Activated naive CD8-positive, alpha-beta T cell treated with anti-CD3 and anti-CD28 coated beads for 36 hours (primary cell): Measurements from ENCODE around the gene LIPH. TPM values are rescaled to one million over a fixed set of nuclear protein-coding genes. Genes with fewer than 3 reads are reported as not detected.
"Not testable (repeated sequence)": the region's sequence is repeated elsewhere in the genome, so short reads cannot be mapped to it uniquely, and the experiment has no call there.

Experiments
- DNase-seq: peaks from one replicate; pipeline ENCODE4 v3.0.0; 2021
- H3K27ac Mint-ChIP-seq: one replicate; pipeline ENCODE4 v1.8.0; 2022; ENCODE audit warnings: mild to moderate bottlenecking, moderate library complexity, mixed read lengths
- H3K27me3 Mint-ChIP-seq: one replicate; pipeline ENCODE4 v1.8.0; 2022; ENCODE audit warnings: mild to moderate bottlenecking, mixed read lengths
- H3K36me3 Mint-ChIP-seq: one replicate; pipeline ENCODE4 v1.8.0; 2021; ENCODE audit warnings: mild to moderate bottlenecking, mixed read lengths
- H3K4me1 Mint-ChIP-seq: one replicate; pipeline ENCODE4 v1.8.0; 2021; ENCODE audit warnings: mixed read lengths
- H3K4me3 Mint-ChIP-seq: one replicate; pipeline ENCODE4 v1.8.0; 2022; ENCODE audit warnings: mild to moderate bottlenecking, moderate library complexity, mixed read lengths
- H3K9me3 Mint-ChIP-seq: one replicate; pipeline ENCODE4 v1.8.0; 2022; ENCODE audit warnings: mixed read lengths
- total RNA-seq, 2 experiments: library from RNA; stranded (reverse); gene quantifications; one replicate each; pipeline ENCODE4 v1.2.3, GENCODE V29; 2021

LIPH gene
- total RNA-seq: not detected

- Mint-ChIP-seq H3K27me3 (no peaks in the 10 kb centered on the region), H3K4me1 (peaks cover 10% of the 10 kb centered on the region), H3K9me3 (no peaks in the 10 kb centered on the region), H3K36me3 (no peaks in the 10 kb centered on the region), H3K4me3 (no peak within 1 kb of the TSS), H3K27ac (no peak within 1 kb of the TSS)
- no peak for DNase-seq
Measured at GRCh38 chr3:185552358-185552877, at the start of gene LIPH. LIPH (minus strand) TSS chr3:185552588; CDS start chr3:185552471, 117 bp downstream.

GRCh38 chr3:185595526-185595925 is 43.1 kb upstream of the LIPH start:
- DNase-seq: no peak
- Mint-ChIP-seq H3K9me3 (no peaks in the 10 kb centered on the region), H3K4me1 (peaks cover 12% of the 10 kb centered on the region), H3K27ac (peak overlapping the region; percentile 76), H3K36me3 (peaks cover 22% of the 10 kb centered on the region), H3K4me3 (no peak overlapping the region), H3K27me3 (no peaks in the 10 kb centered on the region)

- Mint-ChIP-seq H3K9me3 (no peaks in the 10 kb centered on the region), H3K4me3 (no peak overlapping the region), H3K4me1 (peaks cover 15% of the 10 kb centered on the region), H3K27ac (no peak overlapping the region), H3K36me3 (peaks cover 17% of the 10 kb centered on the region), H3K27me3 (no peaks in the 10 kb centered on the region)
- no peak for DNase-seq
Measured at GRCh38 chr3:185594073-185594472, 41.7 kb upstream of the LIPH start.

- DNase-seq: no peak
- Mint-ChIP-seq H3K27me3 (peaks cover 5% of the 10 kb centered on the region), H3K27ac (peak overlapping the region; percentile 95), H3K9me3 (no peaks in the 10 kb centered on the region), H3K4me3 (peak overlapping the region; percentile 89), H3K36me3 (peaks cover 5% of the 10 kb centered on the region), H3K4me1 (peaks cover 29% of the 10 kb centered on the region)
Measured at GRCh38 chr3:185586686-185587039, 34.3 kb upstream of the LIPH start.

GRCh38 chr3:185585859-185586685 is 33.7 kb upstream of the LIPH start, which contains the start of gene SENP2:
SENP2 (plus strand) TSS chr3:185586295; CDS start chr3:185586414, 119 bp downstream.
- H3K36me3 Mint-ChIP-seq: peaks cover 4% of the 10 kb centered on the region
- H3K9me3 Mint-ChIP-seq: no peaks in the 10 kb centered on the region
- peaks cover 29% of the 10 kb centered on the region for H3K4me1 Mint-ChIP-seq
- DNase-seq: peak; percentile 98
- peaks cover 5% of the 10 kb centered on the region for H3K27me3 Mint-ChIP-seq
- peak within 1 kb of the TSS; percentile 89 for H3K4me3 Mint-ChIP-seq
- H3K27ac Mint-ChIP-seq: peak within 1 kb of the TSS; percentile 95

- Mint-ChIP-seq H3K27me3 (peaks cover 5% of the 10 kb centered on the region), H3K4me1 (peaks cover 29% of the 10 kb centered on the region), H3K27ac (peak overlapping the region; percentile 95), H3K36me3 (peaks cover 2% of the 10 kb centered on the region), H3K9me3 (no peaks in the 10 kb centered on the region), H3K4me3 (peak overlapping the region; percentile 89)
- DNase-seq: no peak
Measured at GRCh38 chr3:185585518-185585858, 33.1 kb upstream of the LIPH start.

GRCh38 chr3:185584686-185585085 is 32.3 kb upstream of the LIPH start:
- DNase-seq: no peak
- Mint-ChIP-seq H3K4me1 (peaks cover 29% of the 10 kb centered on the region), H3K36me3 (peaks cover 2% of the 10 kb centered on the region), H3K9me3 (no peaks in the 10 kb centered on the region), H3K27ac (no peak overlapping the region), H3K4me3 (peak overlapping the region; percentile 6), H3K27me3 (peaks cover 5% of the 10 kb centered on the region)

GRCh38 chr3:185583925-185584324 is 31.5 kb upstream of the LIPH start:
- no peaks in the 10 kb centered on the region for H3K9me3 Mint-ChIP-seq
- H3K4me1 Mint-ChIP-seq: peaks cover 24% of the 10 kb centered on the region
- peaks cover 5% of the 10 kb centered on the region for H3K27me3 Mint-ChIP-seq
- no peak overlapping the region for H3K27ac Mint-ChIP-seq
- DNase-seq: no peak
- H3K4me3 Mint-ChIP-seq: no peak overlapping the region
- H3K36me3 Mint-ChIP-seq: peaks cover 2% of the 10 kb centered on the region

GRCh38 chr3:185582871-185583270 is 30.5 kb upstream of the LIPH start:
- Mint-ChIP-seq H3K9me3 (no peaks in the 10 kb centered on the region), H3K4me1 (peaks cover 16% of the 10 kb centered on the region), H3K36me3 (peaks cover 2% of the 10 kb centered on the region), H3K4me3 (no peak overlapping the region), H3K27me3 (peaks cover 5% of the 10 kb centered on the region), H3K27ac (no peak overlapping the region)
- no peak for DNase-seq

- peaks cover 16% of the 10 kb centered on the region for H3K4me1 Mint-ChIP-seq
- no peaks in the 10 kb centered on the region for H3K9me3 Mint-ChIP-seq
- H3K27ac Mint-ChIP-seq: no peak overlapping the region
- no peak overlapping the region for H3K4me3 Mint-ChIP-seq
- DNase-seq: no peak
- H3K36me3 Mint-ChIP-seq: peaks cover 2% of the 10 kb centered on the region
- peaks cover 5% of the 10 kb centered on the region for H3K27me3 Mint-ChIP-seq
Measured at GRCh38 chr3:185582236-185582635, 29.8 kb upstream of the LIPH start.

GRCh38 chr3:185575108-185575869 is 22.9 kb upstream of the LIPH start:
- not testable (repeated sequence) for H3K4me3 Mint-ChIP-seq, H3K9me3 Mint-ChIP-seq, H3K36me3 Mint-ChIP-seq, H3K27ac Mint-ChIP-seq, H3K27me3 Mint-ChIP-seq, H3K4me1 Mint-ChIP-seq
- DNase-seq: peak; percentile 21

- Mint-ChIP-seq H3K4me3 (no peak overlapping the region), H3K9me3 (peaks cover 8% of the 10 kb centered on the region), H3K4me1 (peaks cover 6% of the 10 kb centered on the region), H3K27ac (no peak overlapping the region), H3K27me3 (no peaks in the 10 kb centered on the region), H3K36me3 (no peaks in the 10 kb centered on the region)
- no peak for DNase-seq
Measured at GRCh38 chr3:185572183-185572582, 19.8 kb upstream of the LIPH start.

GRCh38 chr3:185561958-185562357 is 9.6 kb upstream of the LIPH start:
- H3K27me3 Mint-ChIP-seq: no peaks in the 10 kb centered on the region
- H3K36me3 Mint-ChIP-seq: no peaks in the 10 kb centered on the region
- H3K4me1 Mint-ChIP-seq: peaks cover 14% of the 10 kb centered on the region
- H3K4me3 Mint-ChIP-seq: peak overlapping the region; percentile 42
- no peak overlapping the region for H3K27ac Mint-ChIP-seq
- no peaks in the 10 kb centered on the region for H3K9me3 Mint-ChIP-seq
- DNase-seq: no peak

GRCh38 chr3:185561374-185561943 is 9.1 kb upstream of the LIPH start:
- no peaks in the 10 kb centered on the region for H3K36me3 Mint-ChIP-seq
- H3K4me3 Mint-ChIP-seq: no peak overlapping the region
- H3K9me3 Mint-ChIP-seq: no peaks in the 10 kb centered on the region
- H3K27me3 Mint-ChIP-seq: no peaks in the 10 kb centered on the region
- peaks cover 14% of the 10 kb centered on the region for H3K4me1 Mint-ChIP-seq
- peak overlapping the region; percentile 62 for H3K27ac Mint-ChIP-seq
- no peak for DNase-seq

- Mint-ChIP-seq H3K27me3 (no peaks in the 10 kb centered on the region), H3K27ac (no peak overlapping the region), H3K9me3 (no peaks in the 10 kb centered on the region), H3K4me3 (no peak overlapping the region), H3K4me1 (peaks cover 14% of the 10 kb centered on the region), H3K36me3 (no peaks in the 10 kb centered on the region)
- DNase-seq: no peak
Measured at GRCh38 chr3:185560676-185561075, 8.3 kb upstream of the LIPH start.
